Measurements from ENCODE around the gene GGA1. TPM values are rescaled to one million over a fixed set of nuclear protein-coding genes. Genes with fewer than 3 reads are reported as not detected.

The GGA1 gene
- total and polyA plus RNA-seq, 10 of the 15 experiments (the other 5 are each of a cell fraction or from before 2014, with no cell fraction given): 1.4 to 79.4 (median 44.4) TPM

DNA sequence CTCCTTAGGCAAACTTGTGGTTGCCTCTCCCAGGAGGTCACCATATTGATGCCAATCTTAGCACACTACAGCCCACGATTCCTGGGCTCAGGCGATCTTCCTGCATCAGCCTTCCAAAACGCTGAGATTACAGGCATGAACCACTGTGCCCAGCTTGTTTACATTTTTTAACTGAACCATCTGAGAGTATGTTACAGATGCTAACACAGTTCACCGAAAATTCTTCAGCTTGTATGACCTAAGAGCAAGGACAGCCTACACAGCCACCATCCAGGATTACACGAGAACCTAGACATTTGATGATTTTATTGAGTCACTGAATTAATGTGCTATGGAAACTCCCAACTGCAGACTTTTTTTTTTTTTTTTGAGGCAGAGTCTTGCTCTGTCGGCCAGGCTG lies 61.0 kb downstream of the GGA1 start:
- ATAC-seq (no peak), FAIRE-seq (no peak), DNase-seq (ENCODE audit: low read depth, low spot score) (no peak)
- Histone ChIP-seq H3K79me2 (ENCODE audit: control insufficient read depth, insufficient read depth, low read length) (peaks cover 3% of the 10 kb centered on the region), H3K4me3 (no peak overlapping the region), H3K9ac (ENCODE audit: control insufficient read depth, insufficient read depth, low read length) (no peak overlapping the region), H3K27ac (ENCODE audit: control insufficient read depth, insufficient read depth) (no peak overlapping the region), H2AFZ (ENCODE audit: control insufficient read depth, low read depth, low read length) (no peak overlapping the region), H4K20me1 (ENCODE audit: control insufficient read depth, insufficient read depth) (no peaks in the 10 kb centered on the region), H3K27me3 (replicated peaks in 1 of 2; ENCODE audit: control insufficient read depth in 2 of 2, insufficient read depth in 2 of 2, low read length in 1 of 2) (no peaks in the 10 kb centered on the region), H3K36me3 (ENCODE audit: control insufficient read depth in 2 of 2, insufficient read depth in 2 of 2, low read length in 1 of 2) (peaks cover 0 to 12% of the 10 kb centered on the region in 2 experiments; a peak in 3 of 4 replicates), H3K4me2 (ENCODE audit: control insufficient read depth, insufficient read depth) (no peak overlapping the region), H3K9me3 (replicated peaks; ENCODE audit: control insufficient read depth, insufficient read depth, low read length) (no peaks in the 10 kb centered on the region), H3K4me1 (ENCODE audit: control insufficient read depth, insufficient read depth, low read length) (peaks cover 14% of the 10 kb centered on the region)
- RAD21 ChIA-PET (ENCODE audit: unreplicated experiment): interaction anchor here (0.7 to 1.3 kb wide), 2 partner anchors 11 kb away, joined by 3 read pairs; partner anchors contain the start of gene PDXP
- intact Hi-C loops (cut with micrococcal nuclease; ENCODE audit: unreplicated experiment) (no loop called here), in situ Hi-C loops (cut with MboI) (no loop called here)
- no TSS peak for BruUV-seq (replicated peaks)
- CTCF ChIA-PET: interaction anchor here (0.6 to 19.9 kb wide), 4 partner anchors 8 to 32 kb away, joined by 3 to 396 read pairs (median 4); partner anchors contain the start of gene SH3BP1
- POLR2A ChIA-PET: interaction anchor here (0.6 to 1.3 kb wide), 2 partner anchors 8 to 408 kb away, joined by 3 read pairs; no protein-coding TSS in a partner anchor
- no peak for TF ChIP-seq YBX1 (IDR thresholded peaks at IDR 0.05)
- no peak for TF ChIP-seq MEF2B (IDR thresholded peaks at IDR 0.05; ENCODE audit: partially characterized antibody, poor library complexity, severe bottlenecking)
- TF ChIP-seq NFYB (IDR thresholded peaks at IDR 0.05; ENCODE audit: insufficient read depth, low read depth, low read length): no peak
- no peak for TF ChIP-seq NBN (IDR thresholded peaks at IDR 0.05)
- no peak for TF ChIP-seq CBFB (IDR thresholded peaks at IDR 0.05; ENCODE audit: low read depth)
- no peak for TF ChIP-seq NR2C2 (IDR thresholded peaks at IDR 0.05; ENCODE audit: borderline replicate concordance, control insufficient read depth, insufficient read length, low read depth)
- TF ChIP-seq, protein P1, sequence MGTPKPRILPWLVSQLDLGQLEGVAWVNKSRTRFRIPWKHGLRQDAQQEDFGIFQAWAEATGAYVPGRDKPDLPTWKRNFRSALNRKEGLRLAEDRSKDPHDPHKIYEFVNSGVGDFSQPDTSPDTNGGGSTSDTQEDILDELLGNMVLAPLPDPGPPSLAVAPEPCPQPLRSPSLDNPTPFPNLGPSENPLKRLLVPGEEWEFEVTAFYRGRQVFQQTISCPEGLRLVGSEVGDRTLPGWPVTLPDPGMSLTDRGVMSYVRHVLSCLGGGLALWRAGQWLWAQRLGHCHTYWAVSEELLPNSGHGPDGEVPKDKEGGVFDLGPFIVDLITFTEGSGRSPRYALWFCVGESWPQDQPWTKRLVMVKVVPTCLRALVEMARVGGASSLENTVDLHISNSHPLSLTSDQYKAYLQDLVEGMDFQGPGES (IDR thresholded peaks at IDR 0.05): no peak
- TF ChIP-seq CEBPB (IDR thresholded peaks at IDR 0.05; ENCODE audit: borderline replicate concordance in 1 of 2, low read depth in 2 of 2, low read length in 2 of 2): no peak
- TF ChIP-seq GATAD2B (conservative IDR thresholded peaks at IDR 0.05; ENCODE audit: low read depth): no peak
- TF ChIP-seq GABPA (IDR thresholded peaks at IDR 0.05; ENCODE audit: low read depth): no peak
- TF ChIP-seq BRCA1 (IDR thresholded peaks at IDR 0.05; ENCODE audit: low read depth, low read length): no peak
- TF ChIP-seq, protein P2, sequence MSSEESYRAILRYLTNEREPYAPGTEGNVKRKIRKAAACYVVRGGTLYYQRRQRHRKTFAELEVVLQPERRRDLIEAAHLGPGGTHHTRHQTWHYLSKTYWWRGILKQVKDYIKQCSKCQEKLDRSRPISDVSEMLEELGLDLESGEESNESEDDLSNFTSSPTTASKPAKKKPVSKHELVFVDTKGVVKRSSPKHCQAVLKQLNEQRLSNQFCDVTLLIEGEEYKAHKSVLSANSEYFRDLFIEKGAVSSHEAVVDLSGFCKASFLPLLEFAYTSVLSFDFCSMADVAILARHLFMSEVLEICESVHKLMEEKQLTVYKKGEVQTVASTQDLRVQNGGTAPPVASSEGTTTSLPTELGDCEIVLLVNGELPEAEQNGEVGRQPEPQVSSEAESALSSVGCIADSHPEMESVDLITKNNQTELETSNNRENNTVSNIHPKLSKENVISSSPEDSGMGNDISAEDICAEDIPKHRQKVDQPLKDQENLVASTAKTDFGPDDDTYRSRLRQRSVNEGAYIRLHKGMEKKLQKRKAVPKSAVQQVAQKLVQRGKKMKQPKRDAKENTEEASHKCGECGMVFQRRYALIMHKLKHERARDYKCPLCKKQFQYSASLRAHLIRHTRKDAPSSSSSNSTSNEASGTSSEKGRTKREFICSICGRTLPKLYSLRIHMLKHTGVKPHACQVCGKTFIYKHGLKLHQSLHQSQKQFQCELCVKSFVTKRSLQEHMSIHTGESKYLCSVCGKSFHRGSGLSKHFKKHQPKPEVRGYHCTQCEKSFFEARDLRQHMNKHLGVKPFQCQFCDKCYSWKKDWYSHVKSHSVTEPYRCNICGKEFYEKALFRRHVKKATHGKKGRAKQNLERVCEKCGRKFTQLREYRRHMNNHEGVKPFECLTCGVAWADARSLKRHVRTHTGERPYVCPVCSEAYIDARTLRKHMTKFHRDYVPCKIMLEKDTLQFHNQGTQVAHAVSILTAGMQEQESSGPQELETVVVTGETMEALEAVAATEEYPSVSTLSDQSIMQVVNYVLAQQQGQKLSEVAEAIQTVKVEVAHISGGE (CRISPR knock-in tag; IDR thresholded peaks at IDR 0.05): no peak
- no peak for TF ChIP-seq FOXM1 (IDR thresholded peaks at IDR 0.05; ENCODE audit: low read depth, low read length)
- TF ChIP-seq PAX5 (IDR thresholded peaks at IDR 0.05; ENCODE audit: borderline replicate concordance, low read depth, low read length): no peak
- TF ChIP-seq ZNF207 (IDR thresholded peaks at IDR 0.05; ENCODE audit: borderline replicate concordance): no peak
- no peak for TF ChIP-seq POLR2AphosphoS5 (IDR thresholded peaks at IDR 0.05; ENCODE audit: low read length)
- no peak for TF ChIP-seq ZBED1 (IDR thresholded peaks at IDR 0.05; ENCODE audit: borderline replicate concordance)
- no peak for TF ChIP-seq RBBP5 (conservative IDR thresholded peaks at IDR 0.05)
- SMC1A ChIA-PET (ENCODE audit: uncharacterized antibody, unreplicated experiment): interaction anchor here (3.8 kb wide), 1 partner anchor 9 kb away, joined by 34 read pairs; the partner anchor contains the start of gene PDXP
- 67% methylated on average over 5 of the region's 6 CpGs for WGBS (ENCODE audit: insufficient coverage, insufficient replicate concordance, low lambda C conversion rate, missing lambda C conversion rate)

Data from GM12878 (cell line).